ENCODE results near the gene SDHB.
A peak's percentile ranks its signal among the peaks of the same experiment; 100 is the strongest.

Gene SDHB

GRCh38 chr1:17043676-17044075 is 10.2 kb downstream of the SDHB start:
- no peak for DNase-seq

GRCh38 chr1:17040135-17040534 is 13.7 kb downstream of the SDHB start:
- DNase-seq, result no peak

- no peak for DNase-seq
These were observed 14.3 kb downstream of the SDHB start for GRCh38 chr1:17039522-17039921.

GRCh38 chr1:17033481-17033880 is 20.4 kb downstream of the SDHB start:
- DNase-seq, result no peak

GRCh38 chr1:17032741-17033140 is 21.1 kb downstream of the SDHB start:
- no peak for DNase-seq

GRCh38 chr1:17031436-17031835 is 22.4 kb downstream of the SDHB start:
- no peak for DNase-seq

- DNase-seq, result no peak
These were observed 23.6 kb downstream of the SDHB start for GRCh38 chr1:17030206-17030605.

- DNase-seq, result no peak
These were observed 25.1 kb downstream of the SDHB start for GRCh38 chr1:17028662-17029188.

GRCh38 chr1:17027900-17028299 is 25.9 kb downstream of the SDHB start:
- no peak for DNase-seq

GRCh38 chr1:17027403-17027802 is 26.4 kb downstream of the SDHB start:
- DNase-seq, result no peak

GRCh38 chr1:17024721-17025120 is 29.1 kb downstream of the SDHB start:
- no peak for DNase-seq

GRCh38 chr1:17023573-17023972 is 30.3 kb downstream of the SDHB start:
- no peak for DNase-seq

GRCh38 chr1:17023102-17023501 is 30.7 kb downstream of the SDHB start:
- DNase-seq, result no peak

- DNase-seq, result no peak
These were observed 31.9 kb downstream of the SDHB start for GRCh38 chr1:17021896-17022295.

GRCh38 chr1:17020502-17020901 is 33.3 kb downstream of the SDHB start:
- no peak for DNase-seq

- DNase-seq, result no peak
These were observed 35.0 kb downstream of the SDHB start for GRCh38 chr1:17018849-17019248.

- no peak for DNase-seq
These were observed 36.4 kb downstream of the SDHB start for GRCh38 chr1:17017435-17017834.

- DNase-seq, result no peak
These were observed 37.5 kb downstream of the SDHB start for GRCh38 chr1:17016317-17016661.

GRCh38 chr1:17014671-17015567 is 38.9 kb downstream of the SDHB start:
- no peak for DNase-seq

- peak in 1 of 2 donors; percentile 25 for DNase-seq
These were observed 40.1 kb downstream of the SDHB start for GRCh38 chr1:17013491-17014320.

- DNase-seq, result no peak
These were observed 40.9 kb downstream of the SDHB start for GRCh38 chr1:17012775-17013490.

GRCh38 chr1:17011439-17012307 is 42.2 kb downstream of the SDHB start, which contains the start of gene ATP13A2:
TSS of gene ATP13A2 (minus strand) at chr1:17011928. CDS start at chr1:17011738, 190 bp downstream.
- DNase-seq, result peak; percentile 81 to 82
